HCT116 (cell line): ENCODE results near the gene FBH1.

Source experiments
- CEBPB ChIP-seq: IDR thresholded peaks from 2 replicates; pipeline ENCODE4 v1.6.1; 2012; ENCODE audit warnings: low read depth
- CTCF ChIP-seq, 3 experiments: fragments of 200-600 bp in 1 of 3; sonication (generic) in 1 of 3; IDR thresholded peaks in 2 of 3; conservative IDR thresholded peaks in 1 of 3; 2 replicates each; pipeline ENCODE4 v1.5.1; 2012 to 2017; ENCODE audit warnings: low read depth in 2 of 3, low read length in 2 of 3, antibody characterized with exemption in 1 of 3, borderline replicate concordance in 1 of 3, control low read depth in 1 of 3, mild to moderate bottlenecking in 1 of 3, mixed read lengths in 1 of 3, mixed run types in 1 of 3, moderate library complexity in 1 of 3; ENCODE audit not compliant: insufficient read depth in 1 of 3
- EGR1 ChIP-seq: IDR thresholded peaks from 2 replicates; pipeline ENCODE4 v1.6.1; 2012; ENCODE audit warnings: low read depth
- ELF1 ChIP-seq: IDR thresholded peaks from 2 replicates; pipeline ENCODE4 v1.6.1; 2012; ENCODE audit warnings: low read depth, borderline replicate concordance
- EZH2 ChIP-seq: fragments of 200-600 bp; sonication (generic); IDR thresholded peaks from 2 replicates; pipeline ENCODE4 v1.6.1; 2017; ENCODE audit warnings: antibody characterized with exemption, mixed run types
- EZH2phosphoT487 ChIP-seq: fragments of 200-600 bp; IDR thresholded peaks from 2 replicates; pipeline ENCODE4 v1.6.1; 2018; ENCODE audit warnings: antibody characterized with exemption, borderline replicate concordance
- MAX ChIP-seq: IDR thresholded peaks from 2 replicates; pipeline ENCODE4 v1.6.1; 2012
- POLR2A ChIP-seq: IDR thresholded peaks from 2 replicates; pipeline ENCODE4 v1.7.0; 2011; ENCODE audit warnings: borderline replicate concordance; ENCODE audit not compliant: insufficient read depth, insufficient read length; ENCODE audit errors: extremely low read depth
- POLR2AphosphoS5 ChIP-seq: IDR thresholded peaks from 2 replicates; pipeline ENCODE4 v1.6.1; 2011; ENCODE audit warnings: mild to moderate bottlenecking, low read depth, low read length, moderate library complexity
- REST ChIP-seq: IDR thresholded peaks from 2 replicates; pipeline ENCODE4 v1.6.1; 2012; ENCODE audit warnings: low read depth
- SRF ChIP-seq: IDR thresholded peaks from 2 replicates; pipeline ENCODE4 v1.6.1; 2012; ENCODE audit warnings: low read depth
- TCF7L2 ChIP-seq: IDR thresholded peaks from 2 replicates; pipeline ENCODE4 v1.7.0; 2011; ENCODE audit warnings: borderline replicate concordance, inconsistent platforms; ENCODE audit not compliant: insufficient read depth, insufficient read length; ENCODE audit errors: extremely low read depth
- YY1 ChIP-seq: IDR thresholded peaks from 2 replicates; pipeline ENCODE4 v1.6.1; 2011; ENCODE audit warnings: low read length, low read depth, moderate library complexity, mild to moderate bottlenecking; ENCODE audit not compliant: insufficient replicate concordance; ENCODE audit errors: extremely low read depth
- ZFX ChIP-seq: fragments of 450-650 bp; IDR thresholded peaks from 2 replicates; pipeline ENCODE4 v1.6.1; 2017

- TF ChIP-seq REST, result no peak
- no peak for TF ChIP-seq CTCF (IDR thresholded peaks at IDR 0.05 in 2 of 3, conservative IDR thresholded peaks at IDR 0.05 in 1 of 3; ENCODE audit: borderline replicate concordance in 1 of 3, insufficient read depth in 1 of 3, low read depth in 2 of 3, low read length in 2 of 3)
- no peak for TF ChIP-seq SRF
- no peak for TF ChIP-seq YY1
- TF ChIP-seq ZFX, result no peak
- TF ChIP-seq POLR2A, result no peak
- TF ChIP-seq ELF1, result no peak
- TF ChIP-seq EZH2phosphoT487, result no peak
- TF ChIP-seq EGR1, result no peak
- no peak for TF ChIP-seq TCF7L2
- no peak for TF ChIP-seq EZH2
- TF ChIP-seq CEBPB, result no peak
- TF ChIP-seq MAX, result no peak
- TF ChIP-seq POLR2AphosphoS5, result no peak
Measured at GRCh38 chr10:5943536-5943935, 53.5 kb downstream of the FBH1 start.
